CD4-positive, alpha-beta T cell treated with Interleukin-6 for 4 hours (primary cell): ENCODE results near the gene UBE2E1.
"Not testable (repeated sequence)": the region's sequence is repeated elsewhere in the genome, so short reads cannot be mapped to it uniquely, and the experiment has no call there.

Experiments
- DNase-seq: peaks from one replicate; pipeline ENCODE4 v3.0.0-alpha.2; 2020; ENCODE audit warnings: mixed read lengths

Gene UBE2E1

DNA sequence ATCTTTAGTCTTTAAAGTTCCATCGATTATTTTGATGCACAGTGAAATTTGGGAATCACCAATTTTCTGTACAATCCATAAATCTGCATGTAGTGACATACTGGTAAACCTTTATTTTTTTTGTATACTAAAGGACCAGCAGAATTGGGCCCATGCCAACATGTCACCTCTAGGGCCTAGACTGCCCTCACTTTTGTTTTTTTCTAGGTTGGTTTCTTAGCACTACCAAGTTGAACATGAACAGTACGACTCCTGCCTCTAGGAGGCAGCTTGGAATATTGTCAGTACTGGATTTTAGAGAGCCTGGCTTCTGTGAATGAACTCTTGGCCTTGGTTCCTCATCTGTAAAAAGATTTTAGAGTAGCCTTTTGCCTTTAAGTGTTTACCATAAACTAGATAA lies 78.7 kb downstream of the UBE2E1 start:
- DNase-seq, result no peak

DNA sequence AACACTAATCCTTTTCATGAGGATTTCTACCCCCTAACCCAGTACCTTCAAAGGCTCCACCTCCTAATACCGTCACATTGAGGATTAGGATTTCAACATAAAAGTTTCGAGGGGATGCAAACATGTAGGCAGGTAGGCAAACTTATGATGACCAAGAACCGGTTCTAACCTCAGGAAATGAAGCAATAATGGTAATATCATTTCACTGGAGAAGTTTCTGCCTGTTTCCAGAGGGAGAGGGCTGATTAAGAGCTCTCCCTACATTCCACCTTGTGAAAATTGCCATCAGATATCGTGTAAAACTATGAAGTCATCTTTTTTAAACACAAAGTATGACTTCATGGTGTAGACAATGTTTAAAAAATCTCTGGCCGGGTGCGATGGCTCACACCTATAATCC lies 79.5 kb downstream of the UBE2E1 start:
- DNase-seq, result no peak

DNA sequence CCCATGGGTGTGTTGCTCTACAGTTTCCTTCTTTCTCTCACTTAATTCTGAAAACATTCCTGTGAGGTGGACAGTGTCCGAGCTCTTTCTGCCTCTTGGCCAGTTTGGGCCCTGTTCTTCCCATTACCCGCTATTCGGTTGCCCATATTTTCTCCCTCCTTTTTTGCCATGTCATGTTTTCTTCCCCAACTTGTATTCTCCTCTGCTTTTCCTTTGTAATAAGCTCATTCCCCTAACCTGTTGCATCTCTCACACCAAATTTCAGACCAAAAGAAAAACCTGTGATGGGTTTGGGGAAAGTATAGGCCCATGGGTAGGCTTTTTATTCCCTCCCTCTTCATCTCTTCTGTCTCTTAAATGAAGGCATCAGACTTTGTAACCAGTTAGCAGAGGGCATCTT lies 80.6 kb downstream of the UBE2E1 start:
- DNase-seq, result no peak

DNA sequence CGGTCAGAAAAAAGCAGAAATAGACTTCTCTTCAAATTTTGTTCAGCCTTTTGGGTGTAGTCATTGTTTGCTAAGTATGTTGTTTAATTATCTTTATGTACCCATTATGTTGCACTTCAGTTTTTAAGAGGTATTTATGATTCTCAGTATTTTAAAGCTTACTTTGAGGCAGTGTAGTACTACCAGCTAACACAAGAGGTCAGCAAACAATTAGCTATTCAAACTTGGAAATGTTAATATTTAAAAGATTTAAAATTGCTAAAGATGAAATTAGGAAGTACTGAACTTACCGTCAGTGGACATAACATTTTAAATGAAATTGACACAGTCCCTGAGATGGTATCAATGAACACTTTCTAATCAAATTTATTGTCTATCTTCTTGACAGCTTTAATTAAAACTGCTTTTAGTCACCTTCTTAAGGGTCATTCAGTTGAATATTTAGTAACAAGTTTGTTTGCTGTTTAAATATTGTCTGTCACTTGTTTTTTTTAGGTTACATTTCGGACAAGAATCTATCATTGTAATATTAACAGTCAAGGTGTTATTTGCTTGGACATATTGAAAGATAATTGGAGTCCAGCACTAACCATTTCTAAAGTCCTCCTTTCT lies 83.0 kb downstream of the UBE2E1 start:
- no peak for DNase-seq

DNA sequence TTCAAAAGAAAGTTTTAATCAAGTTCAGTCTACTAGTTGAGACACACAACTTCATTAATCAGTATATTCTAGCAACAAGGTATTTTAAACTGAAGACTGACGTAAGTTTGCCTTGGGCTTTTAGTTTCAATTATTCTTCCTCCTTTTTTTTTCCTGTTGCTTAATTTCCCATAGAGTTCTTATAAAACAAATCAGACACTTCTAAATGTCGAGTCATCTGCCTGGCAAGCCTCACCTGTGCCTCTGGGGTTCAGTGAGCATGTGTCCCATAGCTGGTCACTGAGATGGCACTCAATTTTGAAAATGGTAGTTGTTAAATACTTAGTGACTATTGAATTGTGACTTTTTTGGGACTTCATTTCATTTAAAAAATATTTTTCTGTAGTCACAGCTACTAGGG lies 83.6 kb downstream of the UBE2E1 start:
- no peak for DNase-seq

DNA sequence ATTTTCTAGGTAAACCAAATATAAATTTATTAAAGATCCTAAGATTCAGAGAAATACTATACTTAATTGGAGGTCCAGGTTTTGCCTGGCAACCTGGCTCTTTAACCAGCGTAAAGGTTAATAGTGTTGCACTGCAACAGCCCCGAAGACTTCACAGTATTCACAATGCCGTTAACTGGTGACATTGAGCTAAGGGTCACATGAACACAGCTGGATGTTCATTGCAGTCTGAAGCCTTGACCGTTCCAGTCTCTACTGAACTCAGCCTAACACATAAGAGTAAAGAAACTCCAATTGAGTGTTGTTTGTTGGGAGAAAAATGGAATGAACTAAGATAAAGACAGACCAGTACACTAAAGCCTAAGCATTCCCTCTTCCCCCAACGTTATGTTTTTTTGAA lies 84.2 kb downstream of the UBE2E1 start:
- DNase-seq, result no peak

DNA sequence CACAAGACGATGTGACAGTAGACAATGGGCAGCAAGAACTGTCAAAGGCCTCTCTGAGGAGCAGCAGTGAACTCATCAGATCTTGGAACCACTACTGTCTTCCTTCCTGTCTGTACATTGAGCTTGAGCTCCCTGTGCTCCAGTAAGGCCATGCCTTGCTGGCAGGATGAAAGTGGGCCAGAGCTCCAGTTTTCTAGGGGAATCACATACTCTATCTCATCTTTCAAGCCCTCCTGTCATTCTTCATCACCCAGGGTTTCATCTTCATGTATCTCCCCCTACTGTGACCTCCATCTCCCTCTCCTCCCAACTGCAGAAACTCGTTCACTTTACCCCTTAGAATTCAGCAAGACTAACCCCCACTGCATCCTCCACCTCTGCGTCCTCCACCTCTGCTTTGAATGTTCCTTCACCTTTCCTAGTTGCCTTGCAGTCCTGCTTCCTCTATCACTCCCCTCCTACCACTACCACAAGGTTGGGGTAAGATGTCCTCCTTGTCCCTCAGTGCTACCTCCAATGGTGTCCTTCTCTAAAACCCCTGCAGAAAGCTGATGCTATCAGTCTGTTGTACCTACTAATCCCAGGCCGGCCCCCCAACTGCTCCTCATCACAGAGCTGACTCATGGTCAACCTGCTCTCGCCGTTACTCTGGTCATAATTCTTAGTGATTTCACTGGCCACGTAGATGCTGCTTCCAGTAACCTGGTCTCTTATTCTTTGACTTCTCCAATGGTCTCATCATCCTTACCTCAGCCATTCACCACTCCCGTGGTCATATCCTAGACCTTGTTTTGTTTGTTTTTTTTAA lies 88.7 kb downstream of the UBE2E1 start:
- DNase-seq, result no peak

DNA sequence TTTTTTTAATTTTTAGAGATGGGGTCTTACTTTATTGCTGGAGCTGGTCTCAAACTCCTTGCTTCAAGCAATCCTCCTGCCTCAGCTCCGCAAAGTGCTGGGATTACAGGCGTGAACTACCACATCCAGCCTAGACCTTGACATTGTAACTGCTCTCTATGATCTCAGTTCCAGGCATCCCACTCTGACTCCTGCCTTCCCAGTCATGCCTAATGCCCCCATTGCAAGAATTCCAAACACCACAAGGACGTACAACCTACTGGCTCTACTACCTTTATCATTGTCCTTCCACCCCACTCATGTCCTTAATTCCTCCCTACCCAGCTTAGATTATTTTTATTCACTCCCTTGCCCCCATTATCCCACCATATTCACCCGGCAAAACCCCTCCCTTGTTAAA lies 89.4 kb downstream of the UBE2E1 start:
- DNase-seq, result no peak

DNA sequence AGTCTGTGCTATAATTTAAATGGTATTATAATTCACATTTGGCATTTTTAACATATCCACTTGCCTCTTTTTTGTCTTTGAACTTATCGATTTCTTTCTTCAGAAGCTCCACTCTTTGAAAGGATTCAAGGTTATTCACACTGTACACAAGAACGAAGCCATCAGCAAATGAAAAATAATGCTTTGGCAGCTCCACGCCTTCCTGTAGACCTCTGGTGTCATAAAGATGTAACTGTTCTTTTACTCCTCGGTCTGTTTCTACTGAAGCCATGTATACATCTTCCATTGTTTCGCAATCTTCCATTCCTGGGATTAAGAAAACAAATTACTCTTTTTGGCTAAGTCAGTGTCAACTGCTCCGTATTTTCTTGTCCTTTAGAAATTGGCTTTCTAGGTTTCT lies 95.0 kb downstream of the UBE2E1 start:
- no peak for DNase-seq

DNA sequence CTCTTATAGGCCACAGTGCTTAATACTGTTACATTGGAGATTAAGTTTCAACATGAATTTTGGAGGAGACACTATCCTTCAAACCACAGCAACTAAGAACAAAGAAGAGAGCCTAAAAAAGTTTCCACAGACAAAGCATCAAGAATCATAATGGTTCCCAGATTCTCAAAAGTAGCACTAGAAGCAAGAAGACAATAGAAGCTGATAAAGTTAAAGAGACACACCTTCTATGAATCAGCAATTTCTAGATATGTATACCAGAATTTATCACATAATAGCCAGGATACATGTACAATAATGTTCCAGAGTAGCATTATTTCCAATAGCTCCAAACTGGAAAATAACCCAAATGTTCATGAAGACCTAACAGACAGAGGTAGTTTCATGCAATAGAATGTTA lies 98.8 kb downstream of the UBE2E1 start:
- DNase-seq, result no peak

DNA sequence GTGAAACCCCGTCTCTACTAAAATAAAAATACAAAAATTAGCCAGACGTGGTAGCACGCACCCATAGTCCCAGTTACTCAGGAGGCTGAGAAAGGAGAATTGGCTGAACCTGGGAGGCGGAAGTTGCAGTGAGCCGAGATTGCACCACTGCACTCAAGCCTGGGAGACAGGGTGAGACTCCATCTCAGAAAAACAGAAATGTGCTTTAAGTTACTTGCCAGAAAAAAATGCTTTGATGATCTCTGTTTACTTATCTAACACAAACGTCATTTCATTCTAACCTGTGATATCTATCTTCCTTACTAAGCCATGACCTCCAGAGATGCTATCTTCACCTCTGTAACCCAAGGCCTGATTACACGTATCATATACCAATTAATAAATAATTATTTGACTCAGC lies 103.6 kb downstream of the UBE2E1 start:
- DNase-seq, result no peak

DNA sequence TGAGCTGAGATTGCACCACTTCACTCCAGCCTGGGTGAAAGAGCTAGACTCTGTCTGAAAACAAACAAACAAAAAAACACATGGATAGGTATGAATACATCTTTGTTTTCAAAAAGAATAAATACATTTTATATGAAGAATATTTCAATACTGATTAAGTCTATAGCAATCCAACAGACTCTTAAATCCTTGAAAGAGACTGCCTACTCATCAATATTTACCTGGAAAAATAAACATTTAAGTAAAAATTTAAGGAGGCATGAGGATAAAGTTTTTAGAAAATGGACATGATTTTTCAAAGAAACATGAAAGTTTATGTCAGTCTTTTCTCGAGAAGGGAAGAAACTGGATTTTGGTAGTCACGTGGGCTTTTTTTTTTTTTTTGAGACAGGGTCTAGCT lies 105.6 kb downstream of the UBE2E1 start:
- no peak for DNase-seq

DNA sequence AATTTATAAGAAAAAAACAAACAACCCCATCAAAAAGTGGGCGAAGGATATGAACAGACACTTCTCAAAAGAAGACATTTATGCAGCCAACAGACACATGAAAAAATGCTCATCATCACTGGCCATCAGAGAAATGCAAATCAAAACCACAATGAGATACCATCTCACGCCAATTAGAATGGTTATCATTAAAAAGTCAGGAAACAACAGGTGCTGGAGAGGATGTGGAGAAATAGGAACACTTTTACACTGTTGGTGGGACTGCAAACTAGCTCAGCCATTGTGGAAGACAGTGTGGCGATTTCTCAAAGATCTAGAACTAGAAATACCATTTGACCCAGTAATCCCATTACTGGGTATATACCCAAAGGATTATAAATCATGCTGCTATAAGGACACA lies 106.6 kb downstream of the UBE2E1 start:
- DNase-seq, result not testable (repeated sequence)

DNA sequence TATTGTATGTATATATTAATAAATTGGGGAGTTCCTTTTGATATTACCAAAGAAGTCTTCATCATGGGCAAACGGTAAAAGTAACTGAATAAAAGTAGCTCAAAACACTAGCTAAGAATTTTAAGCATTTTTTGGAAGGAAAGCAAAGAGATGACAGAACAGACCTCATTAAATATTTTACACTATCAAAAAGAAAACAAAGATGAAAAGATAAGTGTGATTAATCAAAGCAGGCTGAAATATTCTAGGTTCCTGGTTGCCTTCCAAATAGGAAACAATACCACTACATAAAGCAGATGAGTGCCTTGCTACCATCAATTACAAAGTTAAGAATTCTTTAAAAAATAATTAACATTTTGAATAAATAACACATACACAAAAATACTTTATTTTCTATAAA lies 107.4 kb downstream of the UBE2E1 start:
- DNase-seq, result no peak

DNA sequence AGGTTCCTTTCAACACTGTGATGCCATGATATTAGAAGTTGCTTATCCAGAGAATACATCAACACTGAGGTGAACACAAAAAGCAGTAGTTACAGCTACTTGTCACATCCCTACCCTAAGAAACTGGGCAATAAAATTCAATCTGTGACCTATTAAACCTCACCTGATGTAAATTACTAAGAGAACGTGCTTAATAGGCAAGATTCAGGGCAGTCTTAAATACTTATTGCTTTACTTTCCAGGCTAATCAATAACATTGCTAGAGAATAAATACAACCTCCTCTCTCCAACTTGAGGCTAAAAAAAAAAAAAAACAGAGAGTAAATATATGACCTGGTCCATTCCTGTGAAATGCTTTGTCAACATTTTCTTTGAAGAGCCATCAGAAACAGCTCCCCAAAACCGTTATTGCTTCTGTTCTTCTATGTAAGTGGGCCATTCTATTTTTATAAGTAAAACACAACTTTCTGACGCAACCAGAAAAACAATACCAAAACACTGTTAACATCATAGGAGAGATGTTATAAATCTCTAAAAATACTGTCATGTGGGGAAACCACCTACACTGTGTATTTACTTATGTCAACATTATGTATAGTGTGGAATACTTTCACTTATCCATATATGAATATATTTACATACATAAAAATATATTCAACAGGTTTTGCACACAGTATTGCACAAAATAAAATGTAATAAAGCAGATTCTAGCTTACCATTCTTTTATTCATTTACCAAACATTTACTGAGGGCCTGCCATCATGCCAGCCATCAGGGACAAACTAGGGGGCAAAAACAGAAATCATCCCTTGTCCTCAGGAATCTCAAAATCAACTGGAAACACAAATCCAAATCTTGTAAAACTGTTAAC lies 108.4 kb downstream of the UBE2E1 start:
- DNase-seq, result no peak

DNA sequence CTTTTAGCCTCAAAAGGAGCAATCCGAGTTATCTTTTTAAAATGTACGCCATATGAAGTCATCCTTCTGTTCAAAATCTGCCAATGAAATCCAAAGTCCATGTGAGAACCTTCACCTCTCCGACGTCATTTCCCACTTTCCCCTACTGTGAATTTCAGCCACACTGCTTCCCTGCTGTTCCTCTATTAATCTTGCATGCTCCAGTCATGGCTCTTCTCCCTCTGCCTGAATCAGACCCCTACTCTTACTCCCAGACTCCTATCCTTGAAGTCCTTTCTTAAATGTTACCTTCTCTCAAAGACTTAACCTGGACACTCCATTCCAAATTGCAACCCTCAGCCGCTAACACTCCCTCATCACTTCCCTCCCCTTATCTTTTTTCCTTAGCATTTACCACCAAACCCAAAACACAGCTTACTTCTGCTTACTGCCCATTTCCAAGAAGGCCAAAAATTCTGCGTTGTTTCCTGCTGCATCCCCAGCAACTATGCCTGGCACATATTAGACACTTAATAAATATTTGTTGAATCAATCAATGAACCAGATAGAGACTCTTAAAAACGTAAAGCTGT lies 109.9 kb downstream of the UBE2E1 start:
- no peak for DNase-seq

DNA sequence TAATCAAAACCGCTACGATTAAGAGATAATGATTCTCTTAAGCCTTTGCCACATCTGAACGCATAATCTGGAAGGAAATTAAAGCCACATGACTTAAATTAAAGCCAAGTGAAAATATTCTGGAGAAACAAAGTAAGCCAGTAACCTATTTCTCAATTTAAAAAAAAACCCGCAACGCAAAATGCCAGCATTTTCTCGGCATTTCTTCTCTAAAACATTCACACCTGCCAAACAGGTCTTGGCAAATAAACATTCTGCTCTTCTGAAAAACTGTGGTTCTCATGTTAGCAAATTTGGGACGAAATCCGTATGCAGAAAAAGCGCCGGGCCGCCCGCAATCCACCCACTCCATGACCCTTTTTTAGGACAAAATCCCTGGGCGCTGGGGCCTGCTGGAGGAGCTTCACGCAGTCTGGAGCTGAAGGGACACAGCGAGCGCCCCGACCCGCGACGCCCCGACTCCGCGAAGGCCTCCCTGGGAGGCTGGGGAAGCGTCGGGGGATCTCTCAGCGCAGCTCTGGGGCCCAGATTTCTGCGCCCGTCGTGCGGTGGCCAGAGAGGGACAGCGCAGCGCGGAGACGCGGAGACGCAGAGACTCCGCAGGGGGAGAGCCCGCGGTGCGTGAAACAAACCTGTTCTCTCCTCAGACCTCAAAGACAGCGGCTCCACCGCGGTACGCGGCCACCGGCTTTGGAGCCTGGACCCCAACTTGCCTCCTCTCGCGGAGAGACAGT lies 110.6 kb downstream of the UBE2E1 start:
- DNase-seq, result no peak

DNA sequence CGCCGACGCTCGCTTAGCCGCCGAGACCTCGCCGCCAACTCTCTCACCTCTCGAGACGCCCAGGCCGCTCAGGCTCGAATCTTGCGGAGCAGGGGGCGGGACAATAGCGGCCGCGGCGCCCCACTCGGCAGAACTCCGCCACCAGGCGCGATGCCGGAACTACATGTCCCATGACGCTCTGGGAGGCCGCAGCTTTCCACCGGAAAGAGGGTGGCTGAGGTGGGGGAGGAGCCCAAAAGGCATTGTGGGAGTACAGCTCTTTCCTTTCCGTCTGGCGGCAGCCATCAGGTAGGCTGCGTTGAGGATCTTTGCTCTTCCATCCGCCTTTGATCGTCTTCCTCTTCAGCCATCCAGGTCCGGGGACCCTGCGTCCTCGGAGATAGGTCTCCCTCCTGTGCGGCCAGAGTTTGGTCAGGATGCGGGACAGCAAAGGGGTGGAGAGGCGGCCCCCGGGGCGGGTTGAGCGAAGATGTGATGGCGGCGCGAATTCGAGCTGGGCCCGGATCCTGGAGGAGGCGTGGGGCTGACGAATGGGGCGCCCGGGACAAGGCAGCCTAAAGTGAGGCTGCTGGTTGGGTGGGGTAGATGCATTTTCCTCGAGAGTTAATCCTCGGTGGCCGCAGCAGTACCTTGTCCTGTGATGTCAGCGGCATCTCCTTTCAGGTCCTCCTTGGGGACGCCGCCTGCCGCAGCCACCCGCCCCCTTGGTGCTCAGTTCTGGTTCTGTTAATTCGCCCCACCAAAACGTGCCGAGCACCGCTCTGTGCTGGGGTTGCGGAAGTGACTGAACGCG lies 111.3 kb downstream of the UBE2E1 start, which contains the start of the genes NKIRAS1 and RPL15:
Gene NKIRAS1 (minus strand): TSS at position 105 of the 793 bp plus-strand sequence. CDS start 6,086 bp downstream, outside the sequence.
Gene RPL15 (plus strand): TSS at position 247 of the 793 bp plus-strand sequence. CDS start 728 bp downstream, outside the sequence.
- DNase-seq, result peak; percentile 98

DNA sequence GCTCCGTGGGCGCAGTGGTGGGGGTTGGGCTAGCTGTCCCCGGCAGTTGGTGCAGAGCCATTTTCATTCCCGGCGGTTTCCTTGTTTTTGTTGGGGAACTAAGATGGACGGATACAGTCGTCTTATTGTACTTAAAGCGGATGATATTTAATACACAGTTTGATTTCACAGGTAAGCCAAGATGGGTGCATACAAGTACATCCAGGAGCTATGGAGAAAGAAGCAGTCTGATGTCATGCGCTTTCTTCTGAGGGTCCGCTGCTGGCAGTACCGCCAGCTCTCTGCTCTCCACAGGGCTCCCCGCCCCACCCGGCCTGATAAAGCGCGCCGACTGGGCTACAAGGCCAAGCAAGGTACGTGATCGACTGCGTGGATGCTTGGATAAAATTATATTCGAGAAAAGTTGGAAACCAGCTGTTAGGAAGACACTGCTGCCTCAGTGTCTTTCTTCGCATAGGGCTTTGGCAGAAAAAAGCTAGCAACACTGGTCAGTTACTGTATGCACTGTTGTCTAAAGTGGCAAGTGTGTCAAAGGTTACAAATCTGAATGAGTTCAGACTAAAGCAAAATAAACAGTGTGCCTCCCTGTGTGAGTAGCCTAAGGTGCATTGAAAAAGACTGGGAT lies 112.0 kb downstream of the UBE2E1 start:
- DNase-seq, result not testable (repeated sequence)

DNA sequence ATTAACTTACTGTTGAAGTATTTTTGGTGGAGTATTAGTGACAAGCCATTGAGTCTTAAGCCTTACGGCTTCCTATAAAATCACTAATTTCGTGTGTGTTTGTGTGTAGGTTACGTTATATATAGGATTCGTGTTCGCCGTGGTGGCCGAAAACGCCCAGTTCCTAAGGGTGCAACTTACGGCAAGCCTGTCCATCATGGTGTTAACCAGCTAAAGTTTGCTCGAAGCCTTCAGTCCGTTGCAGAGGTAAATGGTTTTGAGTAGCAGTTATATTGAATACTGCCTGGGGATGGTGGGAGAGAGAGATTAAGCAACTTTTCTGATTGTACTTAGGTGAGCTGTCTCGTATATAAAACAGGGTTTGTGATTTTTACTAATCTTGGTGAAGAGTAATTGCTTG lies 112.6 kb downstream of the UBE2E1 start:
- not testable (repeated sequence) for DNase-seq

DNA sequence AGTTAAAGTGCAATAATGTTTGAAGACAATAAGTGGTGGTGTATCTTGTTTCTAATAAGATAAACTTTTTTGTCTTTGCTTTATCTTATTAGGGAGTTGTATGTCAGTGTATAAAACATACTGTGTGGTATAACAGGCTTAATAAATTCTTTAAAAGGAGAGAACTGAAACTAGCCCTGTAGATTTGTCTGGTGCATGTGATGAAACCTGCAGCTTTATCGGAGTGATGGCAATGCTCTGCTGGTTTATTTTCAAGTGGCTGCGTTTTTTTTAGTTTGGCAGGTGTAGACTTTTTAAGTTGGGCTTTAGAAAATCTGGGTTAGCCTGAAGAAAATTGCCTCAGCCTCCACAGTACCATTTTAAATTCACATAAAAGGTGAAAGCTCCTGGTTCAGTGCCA lies 113.9 kb downstream of the UBE2E1 start:
- no peak for DNase-seq
